Measurements from ENCODE around the gene TCF19. TPM values are rescaled to one million over a fixed set of nuclear protein-coding genes. Genes with fewer than 3 reads are reported as not detected.

TCF19 gene
- total RNA-seq, 4 donors from 2014 or later, result 2.3 to 6.7 (median 5.8) TPM

DNA sequence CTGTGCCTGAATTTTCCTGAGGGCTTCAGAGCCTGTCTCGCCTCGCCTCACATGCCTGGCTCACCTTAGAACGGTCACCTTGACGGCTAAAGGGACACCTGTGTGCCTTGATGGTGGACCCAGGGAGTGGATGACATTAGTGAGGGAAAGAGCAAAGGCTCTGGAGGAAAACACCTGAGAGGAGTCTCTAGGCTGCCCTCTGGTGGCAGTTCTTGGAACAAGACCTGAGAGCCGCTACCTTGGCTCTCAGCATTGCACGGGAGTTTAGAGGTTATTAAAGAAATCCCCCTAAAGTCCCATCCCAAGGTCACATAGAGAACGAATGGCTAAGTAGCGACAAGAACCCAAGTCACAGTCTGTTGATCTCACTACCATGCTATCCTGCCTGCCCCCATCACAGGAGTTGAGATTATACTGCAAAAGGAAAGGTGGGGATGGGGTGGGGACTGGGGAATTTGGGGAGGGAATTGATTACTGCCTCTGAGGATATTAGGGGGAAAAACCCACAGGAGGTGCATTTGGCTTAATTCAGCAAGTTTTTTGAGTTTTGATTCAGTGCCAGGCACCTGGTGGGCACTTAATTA, 30.2 kb upstream of the TCF19 start:
- 11% methylated on average over 8 of the region's 8 CpGs for WGBS
- no peaks in the 10 kb centered on the region for H3K36me3 ChIP-seq
- H3K9me3 ChIP-seq, result no peaks in the 10 kb centered on the region
- intact Hi-C loops (cut with DNase I), result no loop called here
- H3K4me3 ChIP-seq, result no peak overlapping the region
- H3K27ac ChIP-seq (replicated peaks in 1 of 4), result no peak overlapping the region
- peaks cover 6 to 34% (median 19%) of the 10 kb centered on the region in 4 donors for H3K4me1 ChIP-seq
- no peak for DNase-seq (ENCODE audit: extremely low spot score)
- peak; percentile 72 to 91 (median 78) for TF ChIP-seq CTCF (IDR thresholded peaks at IDR 0.05)
- TF ChIP-seq POLR2AphosphoS5 (IDR thresholded peaks at IDR 0.05), result no peak
- no peaks in the 10 kb centered on the region for H3K27me3 ChIP-seq

GRCh38 chr6:31129130-31129529, 29.3 kb upstream of the TCF19 start:
- no peaks in the 10 kb centered on the region for H3K9me3 ChIP-seq
- no peak for DNase-seq (ENCODE audit: extremely low spot score)
- TF ChIP-seq POLR2A (IDR thresholded peaks at IDR 0.05; ENCODE audit: low read depth) (no peak), POLR2AphosphoS5 (IDR thresholded peaks at IDR 0.05) (no peak), CTCF (IDR thresholded peaks at IDR 0.05) (no peak)
- H3K4me3 ChIP-seq, result no peak overlapping the region
- H3K4me1 ChIP-seq, result peaks cover 3 to 26% (median 15%) of the 10 kb centered on the region in 4 donors
- intact Hi-C loops (cut with DNase I), result no loop called here
- H3K27me3 ChIP-seq, result no peaks in the 10 kb centered on the region
- H3K36me3 ChIP-seq, result no peaks in the 10 kb centered on the region
- H3K27ac ChIP-seq (replicated peaks in 1 of 4), result no peak overlapping the region
- WGBS, result 73% methylated on average over 4 of the region's 4 CpGs

DNA sequence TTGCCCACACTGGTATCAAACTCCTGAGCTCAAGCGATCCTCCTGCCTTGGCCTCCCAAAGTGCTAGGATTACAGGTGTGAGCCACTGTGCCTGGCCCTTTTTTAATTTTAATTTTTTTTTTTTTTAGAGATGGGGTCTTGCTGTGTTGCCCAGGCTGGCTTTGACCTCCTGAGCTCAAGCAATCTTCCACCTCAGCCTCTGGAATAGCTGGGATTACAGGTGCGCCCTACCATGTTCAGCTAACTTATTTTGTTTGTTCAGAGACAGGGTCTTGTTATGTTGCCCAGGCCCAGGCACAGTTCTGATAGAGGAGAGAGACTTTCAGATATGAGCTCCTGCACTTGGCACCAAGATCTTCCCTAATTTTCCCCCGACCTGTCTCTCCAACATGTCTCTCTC, 27.6 kb upstream of the TCF19 start:
- H3K4me3 ChIP-seq, result no peak overlapping the region
- no peaks in the 10 kb centered on the region for H3K36me3 ChIP-seq
- H3K27me3 ChIP-seq, result no peaks in the 10 kb centered on the region
- no peak for DNase-seq (ENCODE audit: extremely low spot score)
- TF ChIP-seq CTCF (IDR thresholded peaks at IDR 0.05) (no peak), POLR2A (IDR thresholded peaks at IDR 0.05; ENCODE audit: low read depth) (no peak), EP300 (IDR thresholded peaks at IDR 0.05) (no peak), POLR2AphosphoS5 (IDR thresholded peaks at IDR 0.05) (no peak)
- H3K27ac ChIP-seq (replicated peaks in 1 of 4), result no peak overlapping the region
- H3K9me3 ChIP-seq, result no peaks in the 10 kb centered on the region
- H3K4me1 ChIP-seq, result peaks cover 2 to 10% (median 6%) of the 10 kb centered on the region in 4 donors
- intact Hi-C loops (cut with DNase I), result no loop called here
- 92% methylated on average over 3 of the region's 3 CpGs for WGBS

GRCh38 chr6:31131595-31131994, 26.8 kb upstream of the TCF19 start:
- Histone ChIP-seq H3K36me3 (no peaks in the 10 kb centered on the region), H3K4me3 (no peak overlapping the region), H3K9me3 (no peaks in the 10 kb centered on the region), H3K4me1 (peaks cover 0 to 2% (median under 1%) of the 10 kb centered on the region in 4 donors), H3K27me3 (no peaks in the 10 kb centered on the region), H3K27ac (replicated peaks in 1 of 4) (no peak overlapping the region)
- WGBS, result 89% methylated on average over 3 of the region's 3 CpGs
- intact Hi-C loops (cut with DNase I), result no loop called here
- no peak for DNase-seq (ENCODE audit: extremely low spot score)
- TF ChIP-seq POLR2AphosphoS5 (IDR thresholded peaks at IDR 0.05) (no peak), EP300 (IDR thresholded peaks at IDR 0.05) (no peak), POLR2A (IDR thresholded peaks at IDR 0.05; ENCODE audit: low read depth) (no peak), CTCF (IDR thresholded peaks at IDR 0.05) (no peak)

GRCh38 chr6:31132806-31133205, 25.6 kb upstream of the TCF19 start:
- DNase-seq (ENCODE audit: extremely low spot score), result no peak
- TF ChIP-seq CTCF (IDR thresholded peaks at IDR 0.05) (no peak), EP300 (IDR thresholded peaks at IDR 0.05) (no peak), POLR2AphosphoS5 (IDR thresholded peaks at IDR 0.05) (no peak), POLR2A (IDR thresholded peaks at IDR 0.05; ENCODE audit: low read depth) (no peak)
- Histone ChIP-seq H3K4me1 (peaks cover 4 to 8% (median 8%) of the 10 kb centered on the region in 4 donors), H3K9me3 (no peaks in the 10 kb centered on the region), H3K4me3 (no peak overlapping the region), H3K36me3 (no peaks in the 10 kb centered on the region), H3K27ac (replicated peaks in 1 of 4) (no peak overlapping the region), H3K27me3 (no peaks in the 10 kb centered on the region)
- 64% methylated on average over 6 of the region's 6 CpGs for WGBS
- intact Hi-C loops (cut with DNase I), result no loop called here

Data from esophagus muscularis mucosa (tissue), 4 donors.